Right hindlimb (tissue), 1 donor: ENCODE results near the gene LEUTX.

Source experiments
- DNase-seq: peaks from one replicate; pipeline ENCODE4 v3.0.0-alpha.2; 2018

LEUTX gene

DNA sequence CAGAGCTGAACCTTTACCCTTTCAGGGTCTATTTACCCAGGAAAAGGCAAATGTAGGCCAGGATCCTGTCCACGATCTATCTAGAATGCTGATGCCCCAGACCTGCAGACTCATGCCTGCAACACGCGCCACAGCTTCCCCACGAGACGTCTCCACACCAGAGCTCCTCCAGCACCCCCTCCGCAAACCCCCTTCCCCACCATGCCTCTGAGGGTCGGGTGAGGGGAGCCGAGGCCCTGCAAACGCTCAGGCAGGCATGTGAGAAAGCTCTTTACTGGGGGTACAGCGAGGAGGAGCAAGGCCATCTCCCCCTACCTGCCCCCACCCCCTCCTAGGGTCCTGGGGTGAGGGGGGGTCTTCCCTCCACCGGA is 46.4 kb downstream of the LEUTX start:
- no peak for DNase-seq

DNA sequence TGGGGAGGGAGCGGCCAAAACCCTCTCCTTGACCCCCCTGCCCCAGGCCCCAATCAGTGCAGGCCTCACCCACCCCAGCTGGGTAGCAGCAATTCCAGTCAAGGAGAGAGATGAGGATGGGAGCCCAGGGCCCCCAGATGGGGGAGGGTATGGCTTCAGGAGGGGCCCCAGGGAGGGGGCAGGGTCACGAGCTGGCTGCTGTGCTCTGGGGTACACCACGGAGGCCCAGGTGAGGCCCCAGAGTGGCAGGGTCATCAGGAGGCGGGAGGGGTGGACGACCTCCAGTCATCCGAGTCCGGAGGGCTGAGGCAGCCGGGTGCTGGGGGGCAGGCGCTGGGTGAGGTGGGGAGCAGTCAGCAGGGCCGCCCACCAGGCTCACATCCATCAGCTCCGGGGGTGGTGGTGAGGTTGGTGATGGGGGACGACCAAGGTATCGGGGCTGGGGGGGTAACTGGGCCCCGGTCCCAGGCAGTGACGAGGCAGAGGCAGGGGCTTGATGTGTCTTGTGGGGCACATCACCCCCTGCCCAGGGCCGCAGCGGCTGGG is 47.0 kb downstream of the LEUTX start:
- peak; percentile 31 for DNase-seq

DNA sequence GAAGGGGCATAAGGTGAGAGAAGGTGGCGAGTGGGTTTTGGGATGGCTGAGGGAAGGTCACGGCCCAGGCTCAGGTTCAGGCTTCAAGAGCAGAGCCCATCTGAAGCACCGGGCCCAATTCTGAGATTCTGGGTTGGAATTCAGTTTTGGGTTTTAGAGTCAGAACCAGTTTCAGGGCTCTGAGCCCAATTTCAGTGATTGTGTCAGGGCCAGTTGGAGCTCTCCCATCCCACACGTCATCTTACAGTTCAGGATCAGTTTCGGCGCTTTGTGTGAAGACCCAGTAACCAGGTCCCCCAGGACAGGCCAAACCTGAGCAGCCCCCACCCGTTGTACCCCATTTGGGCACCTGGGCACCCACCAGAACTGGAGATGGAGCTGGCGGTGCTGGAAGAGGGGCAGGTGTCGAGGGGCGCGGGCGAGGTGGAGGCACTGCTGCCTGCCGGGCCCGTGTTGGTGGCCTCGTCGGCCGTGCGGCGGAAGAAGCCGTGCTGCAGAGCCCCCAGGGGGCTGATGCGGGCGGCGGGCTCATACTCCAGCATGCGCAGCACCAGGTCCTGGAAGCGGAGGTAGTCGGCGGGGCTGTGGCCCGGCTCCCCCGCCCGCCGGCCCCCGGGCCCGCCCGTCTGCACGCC is 47.8 kb downstream of the LEUTX start:
- DNase-seq: no peak

DNA sequence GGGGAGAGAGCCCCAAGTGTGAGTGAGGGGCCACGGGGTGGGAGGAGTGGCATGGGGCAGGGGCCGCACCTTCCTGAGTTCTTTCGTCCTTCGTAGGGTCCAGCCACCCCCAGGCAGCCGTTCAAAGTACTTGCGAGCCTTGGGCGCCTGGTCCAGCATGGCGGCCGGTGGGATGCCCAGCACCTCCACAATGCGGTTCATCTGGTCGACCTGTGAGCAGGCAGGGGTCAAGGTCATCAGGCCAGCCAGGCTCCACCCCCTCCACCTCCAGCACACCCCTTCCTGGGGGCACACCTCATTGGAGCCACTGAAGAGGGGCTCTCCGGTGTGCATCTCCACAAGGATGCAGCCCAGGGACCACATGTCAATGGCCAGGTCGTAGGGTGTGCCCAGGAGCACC is 48.6 kb downstream of the LEUTX start:
- no peak for DNase-seq

DNA sequence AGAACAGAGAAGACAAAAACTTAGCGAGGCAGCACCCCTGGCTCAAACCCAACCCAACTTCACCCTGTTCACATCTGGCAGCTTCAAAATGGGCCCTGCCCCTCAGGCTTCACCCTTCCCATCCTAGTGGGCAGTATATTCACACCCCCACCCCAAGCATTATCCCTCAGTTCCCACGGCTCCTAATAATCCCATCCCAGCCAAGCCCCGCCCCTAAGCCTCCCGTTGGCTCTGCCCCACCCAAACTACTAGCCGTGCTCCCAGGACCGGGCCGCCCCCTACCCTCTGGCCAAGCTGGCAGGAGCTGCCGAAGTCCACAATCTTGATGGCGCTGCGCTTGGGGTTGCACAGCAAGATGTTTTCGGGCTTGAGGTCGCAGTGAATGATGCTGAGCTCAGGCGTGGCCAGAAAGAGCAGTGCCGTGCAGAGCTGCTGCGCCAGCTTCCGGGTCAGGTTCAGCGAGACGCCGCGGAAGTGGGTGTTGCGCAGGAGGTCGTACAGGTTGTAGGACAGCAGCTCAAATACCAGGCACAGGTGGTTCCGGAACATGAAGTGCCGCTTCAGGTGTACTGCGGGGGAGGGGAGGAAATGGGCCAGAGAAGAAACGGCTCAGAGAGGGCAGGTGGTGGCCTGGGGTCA is 49.5 kb downstream of the LEUTX start:
- DNase-seq: no peak

DNA sequence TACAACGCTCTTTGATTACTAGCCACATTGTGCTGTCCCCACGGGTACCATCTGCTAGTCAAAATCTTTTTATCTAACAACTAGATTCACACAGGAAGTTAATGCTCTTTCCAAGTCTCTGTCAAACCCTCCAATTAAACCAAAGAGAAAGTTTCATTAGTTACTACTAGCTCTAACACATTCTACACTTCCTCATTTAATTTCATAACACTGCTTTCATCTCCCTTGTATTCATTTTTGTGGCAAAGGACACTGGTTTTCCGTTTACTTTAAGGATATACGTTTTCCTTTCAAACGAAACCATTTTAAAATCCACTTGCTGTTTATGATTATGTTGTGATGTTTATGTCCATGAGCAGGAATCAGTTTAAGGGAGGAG is 50.0 kb downstream of the LEUTX start:
- DNase-seq: no peak

DNA sequence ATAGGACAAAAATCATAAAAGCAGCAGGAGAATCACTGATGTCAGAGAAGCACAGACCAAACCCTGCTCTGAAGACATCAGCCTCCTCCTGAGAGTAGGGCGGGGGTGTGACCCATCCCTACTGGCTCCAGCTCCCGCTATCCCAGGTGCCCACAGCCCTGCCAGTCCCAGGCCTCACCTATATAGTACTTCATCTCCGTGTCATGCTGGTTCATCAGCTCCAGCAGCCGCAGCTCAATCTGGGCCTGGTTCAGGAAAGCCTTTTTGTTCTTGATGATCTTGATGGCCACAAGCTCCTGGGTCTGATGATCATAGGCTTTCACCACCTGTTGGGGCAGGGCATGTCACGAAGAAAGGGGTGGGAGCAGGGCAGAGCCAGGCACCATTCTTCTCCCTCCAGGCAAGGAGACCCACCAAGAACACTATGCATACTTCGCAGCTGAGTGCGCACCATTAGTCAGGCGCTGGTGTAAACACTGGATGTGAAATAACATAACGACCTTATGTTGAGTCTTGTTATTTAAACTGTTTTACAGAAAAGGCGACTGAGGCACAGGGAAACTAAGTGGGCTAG is 51.1 kb downstream of the LEUTX start:
- DNase-seq: no peak

DNA sequence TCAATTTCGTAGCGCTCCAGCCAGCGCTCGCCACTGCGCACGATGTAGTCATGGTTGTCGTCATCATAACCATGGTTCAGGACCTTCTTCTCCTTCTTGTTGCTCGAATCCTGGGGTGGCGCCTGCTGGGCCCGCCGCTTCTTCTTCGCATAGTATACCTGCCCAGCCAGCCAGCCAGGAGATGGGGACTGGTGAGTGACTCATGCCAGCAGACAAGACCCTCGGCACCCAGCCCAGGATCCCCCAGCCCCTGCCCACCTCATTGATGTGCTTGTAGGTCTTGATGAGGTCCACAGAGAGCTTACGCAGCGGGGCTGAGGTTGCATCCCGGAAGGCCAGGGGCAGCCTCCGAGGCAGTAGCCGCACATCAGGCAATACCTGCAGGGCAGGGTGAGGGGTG is 51.8 kb downstream of the LEUTX start:
- DNase-seq: no peak

DNA sequence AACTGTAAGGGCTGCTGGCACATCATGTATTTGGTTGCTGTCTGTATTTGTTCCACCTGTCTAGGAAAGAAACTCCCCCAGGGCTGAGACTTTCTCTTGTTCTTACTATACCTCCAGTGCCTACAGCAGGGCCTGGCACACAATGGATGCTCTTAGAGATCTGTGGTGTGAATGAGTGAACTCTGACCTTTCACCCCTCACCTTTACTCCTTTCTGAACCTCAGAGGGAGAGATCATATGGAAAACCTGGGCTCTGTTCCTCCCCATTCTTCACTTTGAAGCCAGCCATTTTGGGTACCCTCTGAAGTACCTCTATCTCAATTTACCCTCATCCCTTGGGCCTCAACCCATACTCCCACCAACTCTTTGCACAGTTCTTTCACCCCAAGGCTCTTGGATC is 52.2 kb downstream of the LEUTX start:
- no peak for DNase-seq

DNA sequence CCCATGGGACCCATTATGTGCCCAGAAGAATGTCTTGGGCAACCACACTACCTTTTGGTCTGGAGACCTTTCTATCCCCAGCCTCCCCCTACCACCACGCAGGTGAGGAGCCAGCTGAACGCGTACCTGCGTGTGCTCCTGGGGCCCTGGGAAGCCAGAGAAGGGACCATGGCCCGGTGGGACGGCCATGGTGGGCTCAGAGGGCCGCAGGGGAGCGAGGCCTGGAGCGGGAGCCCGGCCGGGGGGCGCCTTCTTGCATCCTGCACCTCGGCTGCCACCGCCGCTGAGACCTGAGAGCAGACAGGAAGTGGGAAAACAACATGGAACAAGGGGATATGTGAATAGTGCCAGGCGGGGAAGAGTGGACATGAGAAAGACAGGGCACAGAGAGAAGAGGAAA is 53.0 kb downstream of the LEUTX start:
- no peak for DNase-seq

DNA sequence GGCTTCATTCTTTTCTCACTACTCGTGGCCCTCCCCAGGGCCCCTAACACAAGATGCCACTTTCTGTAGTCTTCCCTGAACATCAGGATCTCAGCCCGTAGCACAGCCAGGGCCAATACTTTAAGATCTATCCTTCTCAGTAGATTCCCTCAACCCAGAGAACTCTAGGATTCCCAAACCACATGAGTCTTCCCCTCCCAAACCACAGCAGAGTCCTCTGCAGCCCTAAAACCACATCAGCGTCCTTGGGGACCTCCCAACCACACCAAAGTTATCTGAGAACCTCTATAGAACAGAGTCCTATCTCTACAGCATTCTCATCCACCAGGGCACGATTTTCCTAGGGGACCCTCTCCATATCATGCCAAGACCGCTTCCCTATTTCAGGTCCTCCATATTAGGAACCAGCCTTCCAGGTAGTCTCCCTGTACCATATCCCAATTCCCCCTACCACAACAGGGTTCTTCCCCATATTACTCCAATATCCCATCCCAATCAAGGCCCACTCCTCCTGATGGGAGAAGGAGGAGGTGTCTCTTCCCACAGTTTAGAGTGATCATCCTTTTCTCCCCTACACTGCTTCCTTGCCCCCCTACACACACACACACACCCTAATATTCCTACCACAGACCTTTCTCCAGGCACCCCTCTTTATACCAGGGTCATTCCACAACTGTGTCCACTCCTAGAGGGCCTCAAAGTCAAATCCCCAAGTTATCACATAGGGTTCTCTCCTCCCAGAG is 53.9 kb downstream of the LEUTX start:
- DNase-seq: no peak

DNA sequence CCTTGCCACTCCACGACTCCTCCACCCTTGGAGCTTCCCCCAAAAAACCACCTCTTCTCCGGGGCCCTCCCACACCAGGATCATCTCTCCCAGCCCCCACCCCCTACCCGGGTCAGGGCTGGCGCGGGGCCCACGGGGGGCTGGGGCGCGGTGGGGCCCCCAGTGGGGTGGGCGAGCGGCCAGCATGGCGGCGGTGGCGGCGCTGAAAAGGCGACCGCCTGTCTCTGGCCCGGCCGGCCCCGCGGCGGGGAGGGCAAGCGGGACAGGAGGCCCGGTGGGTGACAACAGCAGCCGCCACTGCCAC is 54.5 kb downstream of the LEUTX start:
- no peak for DNase-seq

DNA sequence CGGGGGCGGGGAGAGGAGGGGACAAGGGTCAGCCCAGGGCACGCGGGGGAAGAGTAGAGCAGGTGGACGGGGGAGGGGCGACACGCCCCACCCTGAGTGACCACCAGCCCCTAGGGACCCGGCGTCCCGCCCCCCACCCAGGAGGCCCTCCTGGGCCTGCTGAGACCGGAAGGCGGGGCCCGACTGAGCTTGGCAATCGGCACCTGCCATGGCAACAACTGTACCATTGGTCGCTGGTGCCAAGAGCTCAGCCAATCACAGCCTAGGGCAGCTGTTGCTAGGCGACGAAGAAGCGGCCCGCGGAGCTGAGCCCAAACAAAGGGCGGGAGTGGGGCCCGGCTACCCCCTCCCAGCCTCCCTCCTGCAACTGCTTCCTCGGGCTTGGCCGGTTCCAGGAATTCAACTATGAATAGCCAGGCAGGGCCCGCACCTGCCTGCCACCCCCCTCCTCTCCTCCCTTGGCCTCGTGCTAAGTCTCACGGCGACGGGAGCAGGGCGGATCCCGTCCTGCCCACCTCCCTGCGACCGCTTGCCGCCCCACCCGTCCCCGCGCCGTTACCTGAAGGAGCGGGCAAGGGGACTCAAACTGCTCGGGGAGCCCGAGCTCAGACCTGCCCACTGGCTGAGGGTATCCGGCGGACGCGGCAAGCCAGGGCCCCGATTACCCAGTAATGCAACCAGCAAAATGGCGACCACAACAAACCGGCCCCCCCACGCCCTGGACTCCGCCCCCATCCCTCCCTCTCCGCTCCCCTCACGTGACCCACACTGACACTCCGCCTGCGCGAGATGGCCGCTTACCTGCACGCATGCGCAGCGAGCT is 55.0 kb downstream of the LEUTX start, which contains the start of gene DYRK1B:
Gene DYRK1B (minus strand): TSS at position 699 of the 823 bp plus-strand sequence. CDS start 2,295 bp downstream, outside the sequence.
- DNase-seq: peak; percentile 98

DNA sequence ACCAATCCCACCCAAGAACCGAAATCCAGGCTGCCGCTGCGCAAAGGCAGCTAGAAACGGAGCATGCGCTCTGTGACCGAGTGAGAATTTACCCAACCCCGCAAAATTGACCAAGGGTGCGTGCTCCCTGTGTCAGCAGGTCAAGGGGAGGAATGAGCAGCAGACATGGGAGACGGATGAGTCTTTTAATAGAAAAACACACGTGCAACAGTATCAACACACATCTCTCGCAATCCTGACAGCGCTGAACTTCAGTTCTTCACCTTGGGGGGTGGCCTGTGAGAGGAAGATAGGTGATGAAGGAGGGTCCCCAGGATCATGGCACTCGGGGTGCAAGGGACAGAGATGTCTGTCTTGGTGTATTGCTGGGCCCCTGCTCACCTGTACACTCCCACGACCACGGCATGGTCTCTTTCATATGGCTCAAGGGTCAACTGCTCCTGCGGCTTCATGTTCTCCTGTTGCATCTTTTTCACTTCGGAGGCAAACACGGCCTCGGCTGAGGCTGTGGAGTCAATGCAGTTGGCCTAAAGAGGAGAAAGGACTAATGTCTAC is 55.7 kb downstream of the LEUTX start:
- DNase-seq: no peak
